Endothelial cell of umbilical vein (primary cell): ENCODE results near the gene EPAS1. TPM values are rescaled to one million over a fixed set of nuclear protein-coding genes. Genes with fewer than 3 reads are reported as not detected.

ENCODE experiments used
- BruUV-seq: library from RNA; stranded (reverse); fragments of 400-500 nt; replicated peaks from 2 replicates; lab custom pipeline; 2021; lab: Mats Ljungman, UMichigan
- CTCF ChIA-PET: fragments of 300-600, 350-600 bp; sonication (Branson Sonifier 250); formaldehyde crosslinking; loops from one replicate; lab custom pipeline; 2021; ENCODE audit warnings: antibody characterized with exemption, inconsistent platforms; lab: Charles Lee
- POLR2A ChIA-PET: fragments of 300-600, 350-600 bp; sonication (Branson Sonifier 250); formaldehyde crosslinking; loops from one replicate; lab custom pipeline; 2021; ENCODE audit warnings: antibody characterized with exemption, inconsistent platforms; lab: Charles Lee
- DNase-seq: peaks from one replicate; pipeline ENCODE4 v3.0.0-alpha.2; 2011; ENCODE audit warnings: low read depth, low spot score
- FAIRE-seq: peaks from 2 replicates; lab custom pipeline; 2011; peaks lifted over from hg19 to GRCh38; lab: Jason Lieb, UNC
- H2AFZ ChIP-seq: 2 replicates; pipeline ENCODE4 v1.6.0; 2012; ENCODE audit warnings: low read depth, low read length, control low read depth, inconsistent platforms
- H3K27ac ChIP-seq: 2 replicates; pipeline ENCODE4 v1.5.1; 2011; ENCODE audit warnings: low read depth, mild to moderate bottlenecking, control low read depth, low read length, moderate library complexity; ENCODE audit not compliant: insufficient read depth
- H3K27me3 ChIP-seq, 2 experiments: 2 replicates each; pipeline versions ENCODE4 v1.6.0 to v1.6.1; 2011; ENCODE audit warnings: low read length in 2 of 2, mixed read lengths in 1 of 2; ENCODE audit not compliant: control insufficient read depth in 2 of 2, insufficient read depth in 2 of 2
- H3K36me3 ChIP-seq, 2 experiments: 2 replicates in 1 of 2; 3 replicates in 1 of 2; pipeline ENCODE4 v1.5.1; 2011; ENCODE audit warnings: low read length in 2 of 2, mild to moderate bottlenecking in 1 of 2, moderate library complexity in 1 of 2; ENCODE audit not compliant: control insufficient read depth in 2 of 2, insufficient read depth in 2 of 2; ENCODE audit errors: extremely low read depth in 1 of 2
- H3K4me1 ChIP-seq: 3 replicates; pipeline ENCODE4 v1.5.1; 2011; ENCODE audit warnings: mild to moderate bottlenecking, low read length; ENCODE audit not compliant: control insufficient read depth, insufficient read depth; ENCODE audit errors: extremely low read depth
- H3K4me2 ChIP-seq: 2 replicates; pipeline ENCODE4 v1.6.1; 2011; ENCODE audit warnings: low read length, control low read depth, mixed read lengths; ENCODE audit not compliant: insufficient read depth
- H3K4me3 ChIP-seq, 3 experiments: fragments of 200-600 bp in 1 of 3; sonication (generic), shearing (Covaris generic) in 1 of 3; replicated peaks in 1 of 3; 2 replicates each; pipeline ENCODE4 v1.5.1; 2011 to 2016; ENCODE audit warnings: control low read depth in 3 of 3, low read length in 3 of 3, mild to moderate bottlenecking in 2 of 3, inconsistent platforms in 1 of 3, low read depth in 1 of 3, moderate library complexity in 1 of 3; ENCODE audit not compliant: insufficient read depth in 1 of 3
- H3K79me2 ChIP-seq: 2 replicates; pipeline ENCODE4 v1.6.0; 2012; ENCODE audit warnings: low read length, inconsistent platforms; ENCODE audit not compliant: control insufficient read depth, insufficient read depth
- H3K9ac ChIP-seq: replicated peaks from 2 replicates; pipeline ENCODE3; 2011; ENCODE audit warnings: low read length, control low read depth; ENCODE audit not compliant: insufficient read depth; ENCODE audit errors: extremely low read depth
- H3K9me1 ChIP-seq: replicated peaks from 3 replicates; pipeline ENCODE4 v1.6.0; 2011; ENCODE audit warnings: mild to moderate bottlenecking, low read length; ENCODE audit not compliant: control insufficient read depth, insufficient read depth; ENCODE audit errors: extremely low read depth
- H3K9me3 ChIP-seq: replicated peaks from 2 replicates; pipeline ENCODE4 v1.5.1; 2012; ENCODE audit warnings: low read length, inconsistent platforms; ENCODE audit not compliant: control insufficient read depth, insufficient read depth
- H4K20me1 ChIP-seq: replicated peaks from 2 replicates; pipeline ENCODE3; 2011; ENCODE audit warnings: mild to moderate bottlenecking, low read length; ENCODE audit not compliant: control insufficient read depth, insufficient read depth; ENCODE audit errors: extremely low read depth
- CTCF ChIP-seq, 2 donors: IDR thresholded peaks; 1 replicate in 1 of 2; 2 replicates in 1 of 2; pipeline ENCODE4 v1.5.1; 2011; ENCODE audit warnings: low read length in 2 of 2, mild to moderate bottlenecking in 2 of 2, moderate library complexity in 2 of 2, control low read depth in 1 of 2, inconsistent platforms in 1 of 2, low read depth in 1 of 2; ENCODE audit not compliant: insufficient read depth in 1 of 2; ENCODE audit errors: extremely low read depth in 1 of 2
- GATA2 ChIP-seq: IDR thresholded peaks from 2 replicates; pipeline ENCODE4 v1.7.0; 2011; ENCODE audit warnings: low read depth, mild to moderate bottlenecking, moderate library complexity, mixed read lengths, low read length; ENCODE audit not compliant: insufficient read length, insufficient read depth
- JUN ChIP-seq: IDR thresholded peaks from 2 replicates; pipeline ENCODE4 v1.6.1; 2011; ENCODE audit warnings: borderline replicate concordance, low read depth; ENCODE audit not compliant: insufficient read length, insufficient read depth
- MYC ChIP-seq: IDR thresholded peaks from one replicate; pipeline ENCODE4 v1.6.1; 2011; ENCODE audit warnings: mild to moderate bottlenecking, low read depth, low read length
- POLR2A ChIP-seq: IDR thresholded peaks from 2 replicates; pipeline ENCODE4 v1.6.1; 2012; ENCODE audit warnings: low read depth, mild to moderate bottlenecking, control low read depth, low read length
- POLR2AphosphoS5 ChIP-seq: IDR thresholded peaks from 2 replicates; pipeline ENCODE4 v1.6.1; 2012; ENCODE audit warnings: low read depth, mild to moderate bottlenecking, control low read depth, low read length, moderate library complexity; ENCODE audit not compliant: insufficient read depth
- dilution Hi-C: fragments of 300-500 bp; cut with MboI; formaldehyde crosslinking; loops from one replicate; pipeline ENCODE4 v1.15.0; 2019; ENCODE audit warnings: low sequenced_read_pairs; ENCODE audit not compliant: extremely low pct_ligation_motif_present
- intact Hi-C: fragments of 100-400 bp; cut with micrococcal nuclease; formaldehyde crosslinking; loops from one replicate; pipeline ENCODE4 v1.10.0; 2022
- polyA plus RNA-seq, 4 experiments: library from polyadenylated mRNA; depleted of rRNA in 3 of 4; stranded (reverse) in 3 of 4; unstranded in 1 of 4; fragments of >200 nt; gene quantifications; 2 replicates each; pipeline versions ENCODE4 v1.2.1 to v1.2.3, GENCODE V29; 2011 to 2012; ENCODE audit warnings: missing spikeins in 1 of 4
- total RNA-seq: library from RNA; stranded (reverse); gene quantifications from 2 replicates; pipeline ENCODE4 v1.2.3, GENCODE V29; 2021
- TF ChIP-seq, protein P1 (sequence below): IDR thresholded peaks from 2 replicates; pipeline ENCODE4 v1.6.1; 2011; ENCODE audit not compliant: insufficient read depth, insufficient read length

EPAS1 gene
- total and polyA plus RNA-seq, 2 donors (not counting 3 experiments of a cell fraction or from before 2014, with no cell fraction given) = 229 to 374 TPM

GRCh38 chr2:46393347-46393820 is 96.2 kb downstream of the EPAS1 start:
- no peak for FAIRE-seq
- no peaks in the 10 kb centered on the region for H3K9me3 ChIP-seq
- H3K4me3 ChIP-seq = no peak overlapping the region
- peaks cover 0 to 2% of the 10 kb centered on the region in 2 experiments for H3K36me3 ChIP-seq
- H3K27ac ChIP-seq = no peak overlapping the region
- no peak overlapping the region for H3K9ac ChIP-seq
- intact Hi-C loops = no loop called here
- no peaks in the 10 kb centered on the region for H3K79me2 ChIP-seq
- ChIA-PET POLR2A (interaction anchor here (0.5 kb wide), 1 partner anchor 1413 kb away, joined by 3 read pairs; no protein-coding TSS in a partner anchor), CTCF (interaction anchor here (1.0 to 1.8 kb wide), 2 partner anchors 12 to 400 kb away, joined by 3 to 6 read pairs; no protein-coding TSS in a partner anchor)
- H3K4me1 ChIP-seq = no peaks in the 10 kb centered on the region
- H3K9me1 ChIP-seq = no peaks in the 10 kb centered on the region
- dilution Hi-C loops = no loop called here
- no peak for TF ChIP-seq JUN
- TF ChIP-seq, protein P1, sequence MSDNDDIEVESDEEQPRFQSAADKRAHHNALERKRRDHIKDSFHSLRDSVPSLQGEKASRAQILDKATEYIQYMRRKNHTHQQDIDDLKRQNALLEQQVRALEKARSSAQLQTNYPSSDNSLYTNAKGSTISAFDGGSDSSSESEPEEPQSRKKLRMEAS = no peak
- TF ChIP-seq MYC = no peak
- TF ChIP-seq POLR2A = no peak
- no peak for TF ChIP-seq GATA2
- TF ChIP-seq CTCF (IDR thresholded peaks at IDR 0.05; ENCODE audit: extremely low read depth in 1 of 2, insufficient read depth in 1 of 2, low read depth in 1 of 2, low read length in 2 of 2) = no peak
- no peak for TF ChIP-seq POLR2AphosphoS5
- no peak overlapping the region for H3K4me2 ChIP-seq
- H2AFZ ChIP-seq = no peak overlapping the region
- no TSS peak for BruUV-seq
- DNase-seq = no peak
- H4K20me1 ChIP-seq = no peaks in the 10 kb centered on the region
- H3K27me3 ChIP-seq = peaks cover 0 to 3% of the 10 kb centered on the region in 2 experiments
